ENCODE data around the gene SELENON. TPM values are rescaled to one million over a fixed set of nuclear protein-coding genes. Genes with fewer than 3 reads are reported as not detected.

SELENON gene
- total and polyA plus RNA-seq, 10 donors: 9.7 to 80.9 (median 56.7) TPM

DNA sequence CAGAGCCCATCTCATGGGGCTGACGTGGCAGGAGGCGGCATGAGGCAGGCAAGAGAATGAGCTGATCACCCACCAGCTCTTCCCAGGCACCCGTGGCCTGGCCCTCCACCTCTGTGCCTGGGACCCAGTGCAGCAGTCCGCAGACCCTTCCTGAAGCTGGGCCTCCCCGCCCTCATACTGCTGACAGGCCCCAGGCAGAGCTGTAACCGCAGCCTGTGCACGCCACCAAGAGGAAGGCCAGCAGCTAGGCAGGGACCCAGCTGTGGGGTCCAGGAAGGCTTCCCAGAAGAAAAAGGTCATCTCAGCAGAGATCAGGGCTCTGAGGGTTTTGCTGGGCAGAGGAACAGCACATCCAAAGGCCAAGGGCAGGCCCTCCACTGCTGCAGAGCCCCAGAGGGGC, 9.9 kb downstream of the SELENON start:
- no peaks in the 10 kb centered on the region for H3K27me3 ChIP-seq (replicated peaks in 1 of 7)
- peak overlapping the region in 3 of 8 donors; percentile 5 to 18 (median 7) for H3K27ac ChIP-seq
- intact Hi-C loops (cut with DNase I; ENCODE audit: low total_unique reads): loop anchor here (10.0 kb wide), 1 partner anchor 285 kb away; no protein-coding TSS in a partner anchor
- no peak overlapping the region for H3K4me3 ChIP-seq
- WGBS, 5 donors: 78 to 86% (median 79%) methylated on average over 6 to 7 of the region's 7 CpGs
- TF ChIP-seq POLR2AphosphoS5 (IDR thresholded peaks at IDR 0.05): peak in 1 of 3 donors; percentile 4
- TF ChIP-seq POLR2A (IDR thresholded peaks at IDR 0.05): no peak
- H3K4me1 ChIP-seq: peaks cover 16 to 67% (median 57%) of the 10 kb centered on the region in 6 donors
- H3K36me3 ChIP-seq: peaks cover 0 to 95% (median 33%) of the 10 kb centered on the region in 6 donors
- H3K9me3 ChIP-seq: no peaks in the 10 kb centered on the region
- no peak for DNase-seq

DNA sequence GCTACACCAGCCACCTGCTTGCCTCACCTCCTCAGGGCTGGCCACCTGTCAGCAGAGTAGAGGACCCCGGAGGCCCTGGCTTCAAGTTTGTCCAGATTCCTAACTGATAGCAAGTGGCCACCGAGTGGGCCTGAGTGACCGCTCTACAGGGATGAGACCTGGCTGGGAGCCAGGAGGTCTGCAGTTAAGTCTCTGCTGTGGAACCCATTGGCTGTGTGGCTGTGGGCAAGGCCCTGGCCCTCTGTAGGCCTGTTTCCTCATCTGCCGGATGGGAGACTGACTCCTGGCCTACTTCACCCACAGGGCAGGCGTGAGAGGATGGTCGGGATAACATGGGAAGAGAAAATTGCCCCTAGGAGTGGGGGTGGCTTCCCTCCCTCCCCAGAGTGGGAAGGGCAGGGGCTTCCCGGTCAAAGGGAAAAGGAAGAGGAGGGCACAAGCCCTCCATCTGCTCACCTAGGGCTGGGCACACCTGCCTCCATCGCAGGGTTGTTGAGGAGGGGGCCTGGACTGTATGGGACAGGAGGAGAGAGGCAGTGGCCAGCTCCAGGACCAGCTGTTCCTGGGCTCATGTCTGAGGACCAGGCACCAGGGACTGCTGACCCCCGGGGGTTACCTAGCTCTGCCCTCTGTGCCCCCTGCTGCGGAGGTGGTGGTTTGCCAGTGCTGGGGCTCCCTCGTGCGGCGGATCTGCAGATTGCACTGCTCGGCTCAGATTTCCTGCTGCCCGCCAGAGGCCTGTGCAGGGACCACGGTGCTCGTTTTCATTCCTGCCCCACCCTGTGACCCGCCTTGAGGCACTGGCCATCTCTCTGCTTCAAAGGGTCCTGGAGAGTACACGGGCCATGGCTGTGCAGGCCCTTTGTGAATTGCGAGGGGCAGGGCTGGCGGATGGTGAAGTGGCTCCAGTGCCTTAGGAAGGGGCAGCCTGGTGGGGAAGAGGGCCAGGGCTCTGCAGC, 10.6 kb downstream of the SELENON start:
- TF ChIP-seq, protein P1, sequence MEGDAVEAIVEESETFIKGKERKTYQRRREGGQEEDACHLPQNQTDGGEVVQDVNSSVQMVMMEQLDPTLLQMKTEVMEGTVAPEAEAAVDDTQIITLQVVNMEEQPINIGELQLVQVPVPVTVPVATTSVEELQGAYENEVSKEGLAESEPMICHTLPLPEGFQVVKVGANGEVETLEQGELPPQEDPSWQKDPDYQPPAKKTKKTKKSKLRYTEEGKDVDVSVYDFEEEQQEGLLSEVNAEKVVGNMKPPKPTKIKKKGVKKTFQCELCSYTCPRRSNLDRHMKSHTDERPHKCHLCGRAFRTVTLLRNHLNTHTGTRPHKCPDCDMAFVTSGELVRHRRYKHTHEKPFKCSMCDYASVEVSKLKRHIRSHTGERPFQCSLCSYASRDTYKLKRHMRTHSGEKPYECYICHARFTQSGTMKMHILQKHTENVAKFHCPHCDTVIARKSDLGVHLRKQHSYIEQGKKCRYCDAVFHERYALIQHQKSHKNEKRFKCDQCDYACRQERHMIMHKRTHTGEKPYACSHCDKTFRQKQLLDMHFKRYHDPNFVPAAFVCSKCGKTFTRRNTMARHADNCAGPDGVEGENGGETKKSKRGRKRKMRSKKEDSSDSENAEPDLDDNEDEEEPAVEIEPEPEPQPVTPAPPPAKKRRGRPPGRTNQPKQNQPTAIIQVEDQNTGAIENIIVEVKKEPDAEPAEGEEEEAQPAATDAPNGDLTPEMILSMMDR (IDR thresholded peaks at IDR 0.05 in 8 of 11, conservative IDR thresholded peaks at IDR 0.05 in 3 of 11): peak; percentile 88 to 97 (median 94)
- TF ChIP-seq POLR2AphosphoS5 (IDR thresholded peaks at IDR 0.05) (peak; percentile 34 to 65 (median 50)), POLR2A (IDR thresholded peaks at IDR 0.05) (no peak)
- WGBS, 5 donors: 35 to 46% (median 37%) methylated on average over 10 to 21 of the region's 21 CpGs
- DNase-seq: peak; percentile 93
- Histone ChIP-seq H3K27me3 (replicated peaks in 1 of 7) (no peaks in the 10 kb centered on the region), H3K4me3 (no peak overlapping the region), H3K4me1 (peaks cover 13 to 60% (median 50%) of the 10 kb centered on the region in 6 donors), H3K27ac (peak overlapping the region in 3 of 8 donors; percentile 5 to 18 (median 7)), H3K36me3 (peaks cover 0 to 95% (median 37%) of the 10 kb centered on the region in 6 donors), H3K9me3 (no peaks in the 10 kb centered on the region)
- intact Hi-C loops (cut with DNase I; ENCODE audit: low total_unique reads): no loop called here

DNA sequence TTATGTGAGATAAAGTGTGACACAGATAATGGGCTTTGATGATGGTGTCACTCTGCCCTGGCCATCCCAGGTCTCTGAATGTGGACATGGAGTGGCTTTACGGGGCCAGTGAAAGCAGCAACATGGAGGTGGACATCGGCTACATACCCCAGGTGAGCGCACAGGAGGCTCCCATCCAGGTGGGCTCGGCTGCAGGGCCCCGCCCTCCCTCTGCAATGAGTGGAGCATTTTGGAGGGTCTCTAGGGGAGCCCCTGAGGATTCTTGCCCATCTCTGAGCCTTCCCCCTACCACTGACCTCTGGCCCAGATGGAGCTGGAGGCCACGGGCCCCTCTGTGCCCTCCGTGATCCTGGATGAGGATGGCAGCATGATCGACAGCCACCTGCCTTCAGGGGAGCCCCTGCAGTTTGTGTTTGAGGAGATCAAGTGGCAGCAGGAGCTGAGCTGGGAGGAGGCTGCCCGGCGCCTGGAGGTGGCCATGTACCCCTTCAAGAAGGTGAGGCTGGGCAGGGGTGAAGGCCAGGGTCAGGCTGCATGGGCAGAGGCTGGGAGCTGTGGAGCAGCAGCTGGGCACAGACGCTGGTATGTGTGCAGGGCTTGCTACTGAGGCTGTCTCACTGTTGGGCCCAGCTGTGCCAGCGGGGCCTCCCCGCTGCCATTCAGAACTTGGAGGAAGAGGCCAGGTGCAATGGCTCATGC, 11.5 kb downstream of the SELENON start:
- peak in 1 of 3 donors; percentile 28 for TF ChIP-seq POLR2AphosphoS5 (IDR thresholded peaks at IDR 0.05)
- TF ChIP-seq, protein P1 (IDR thresholded peaks at IDR 0.05 in 8 of 11, conservative IDR thresholded peaks at IDR 0.05 in 3 of 11): no peak
- no peaks in the 10 kb centered on the region for H3K27me3 ChIP-seq (replicated peaks in 1 of 7)
- DNase-seq: no peak
- peaks cover 0 to 95% (median 46%) of the 10 kb centered on the region in 6 donors for H3K36me3 ChIP-seq
- H3K27ac ChIP-seq: no peak overlapping the region
- intact Hi-C loops (cut with DNase I; ENCODE audit: low total_unique reads): no loop called here
- WGBS, 5 donors: 86 to 95% (median 91%) methylated on average over 7 to 13 of the region's 13 CpGs
- H3K9me3 ChIP-seq: no peaks in the 10 kb centered on the region
- H3K4me3 ChIP-seq: no peak overlapping the region
- H3K4me1 ChIP-seq: peaks cover 12 to 51% (median 41%) of the 10 kb centered on the region in 6 donors

DNA sequence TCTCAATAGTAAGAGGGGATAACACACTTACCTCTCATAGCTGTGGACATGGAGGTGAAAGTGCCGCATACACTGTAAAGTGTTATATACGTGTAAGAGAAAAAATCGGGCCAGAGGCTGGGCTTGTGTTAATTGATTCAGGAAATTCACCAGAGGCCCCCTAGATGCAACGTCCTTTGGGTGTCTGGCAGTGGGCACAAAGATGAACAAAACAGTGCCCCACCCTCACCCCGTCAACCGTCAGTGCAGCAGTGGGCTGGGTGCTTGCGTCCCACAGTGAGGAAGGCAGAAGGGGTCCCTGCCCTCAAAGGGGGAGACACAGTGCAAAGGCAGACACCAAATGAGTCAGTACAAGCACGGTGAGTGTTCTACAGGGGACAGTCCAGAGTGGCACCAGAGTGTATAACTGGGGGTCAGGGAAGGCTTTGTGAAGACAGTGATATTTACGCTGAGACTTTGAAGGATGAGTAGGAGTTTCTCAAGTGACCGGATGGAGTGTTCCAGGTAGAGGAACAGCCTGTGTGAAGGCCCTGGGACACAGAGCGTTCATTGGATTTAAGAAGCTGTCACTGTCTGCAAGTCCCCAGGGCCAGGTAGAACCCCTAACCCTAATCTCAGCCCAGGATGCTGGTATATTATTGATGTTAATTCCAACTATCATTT, 13.2 kb downstream of the SELENON start:
- no peak overlapping the region for H3K27ac ChIP-seq
- TF ChIP-seq, protein P1 (IDR thresholded peaks at IDR 0.05 in 8 of 11, conservative IDR thresholded peaks at IDR 0.05 in 3 of 11): no peak
- no peak for TF ChIP-seq POLR2A (IDR thresholded peaks at IDR 0.05)
- TF ChIP-seq POLR2AphosphoS5 (IDR thresholded peaks at IDR 0.05): no peak
- DNase-seq: no peak
- H3K9me3 ChIP-seq: no peaks in the 10 kb centered on the region
- peaks cover 12 to 43% (median 32%) of the 10 kb centered on the region in 6 donors for H3K4me1 ChIP-seq
- intact Hi-C loops (cut with DNase I; ENCODE audit: low total_unique reads): no loop called here
- 75 to 85% (median 82%) methylated on average over 9 to 11 of the region's 11 CpGs for WGBS, 5 donors
- no peaks in the 10 kb centered on the region for H3K27me3 ChIP-seq (replicated peaks in 1 of 7)
- no peak overlapping the region for H3K4me3 ChIP-seq
- peaks cover 0 to 82% (median 47%) of the 10 kb centered on the region in 6 donors for H3K36me3 ChIP-seq
